Measurements from ENCODE around the gene PLCD4.
A peak's percentile ranks its signal among the peaks of the same experiment; 100 is the strongest.

PLCD4 gene

DNA sequence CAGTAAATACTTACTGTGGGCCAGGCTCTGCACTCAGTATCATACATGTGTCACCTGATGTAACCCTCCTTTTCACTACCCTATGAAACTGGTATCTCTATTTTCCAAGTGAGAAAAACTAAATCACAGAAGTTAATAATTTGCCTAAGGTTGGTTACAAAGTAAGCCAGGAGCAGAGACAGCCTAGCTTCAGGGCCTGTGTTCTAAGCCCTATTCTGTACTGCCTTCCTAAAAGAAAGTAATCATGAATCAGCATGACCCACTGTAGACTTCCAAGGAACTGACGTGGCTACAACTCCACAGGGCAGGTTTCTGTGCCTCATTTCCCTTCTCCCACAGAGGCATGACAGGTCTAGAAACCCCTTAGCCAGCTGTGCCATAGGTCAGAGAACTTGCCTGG is 37.4 kb downstream of the PLCD4 start:
- H3K4me3 ChIP-seq (ENCODE audit: low read length) = 0 out of 2 replicates have a peak overlapping the region, but pooled peaks have one; percentile 30
- no peaks in the 10 kb centered on the region for H3K27me3 ChIP-seq (ENCODE audit: low read depth, low read length)
- H4K20me1 ChIP-seq (ENCODE audit: insufficient read depth, low read length) = no peaks in the 10 kb centered on the region
- H2AFZ ChIP-seq (ENCODE audit: low read depth, low read length) = no peak overlapping the region
- peaks cover 7% of the 10 kb centered on the region; the same call in 1 of the 2 replicates for H3K79me2 ChIP-seq (ENCODE audit: low read length)
- H3K36me3 ChIP-seq (replicated peaks; ENCODE audit: low read depth, low read length) = peaks cover 50% of the 10 kb centered on the region
- peaks cover 22% of the 10 kb centered on the region for H3K4me1 ChIP-seq (ENCODE audit: low read length)
- peak overlapping the region; percentile 90 for H3K27ac ChIP-seq (ENCODE audit: low read length)
- H3K9me3 ChIP-seq (ENCODE audit: insufficient read depth, low read length) = no peaks in the 10 kb centered on the region
- no peak for TF ChIP-seq EZH2phosphoT487 (IDR thresholded peaks at IDR 0.05; ENCODE audit: low read depth)
- TF ChIP-seq CTCF (IDR thresholded peaks at IDR 0.05; ENCODE audit: low read depth, low read length) = no peak
- H3K4me2 ChIP-seq (ENCODE audit: low read length) = peak overlapping the region; percentile 68
- peak overlapping the region; percentile 46 for H3K9ac ChIP-seq (ENCODE audit: low read length)

DNA sequence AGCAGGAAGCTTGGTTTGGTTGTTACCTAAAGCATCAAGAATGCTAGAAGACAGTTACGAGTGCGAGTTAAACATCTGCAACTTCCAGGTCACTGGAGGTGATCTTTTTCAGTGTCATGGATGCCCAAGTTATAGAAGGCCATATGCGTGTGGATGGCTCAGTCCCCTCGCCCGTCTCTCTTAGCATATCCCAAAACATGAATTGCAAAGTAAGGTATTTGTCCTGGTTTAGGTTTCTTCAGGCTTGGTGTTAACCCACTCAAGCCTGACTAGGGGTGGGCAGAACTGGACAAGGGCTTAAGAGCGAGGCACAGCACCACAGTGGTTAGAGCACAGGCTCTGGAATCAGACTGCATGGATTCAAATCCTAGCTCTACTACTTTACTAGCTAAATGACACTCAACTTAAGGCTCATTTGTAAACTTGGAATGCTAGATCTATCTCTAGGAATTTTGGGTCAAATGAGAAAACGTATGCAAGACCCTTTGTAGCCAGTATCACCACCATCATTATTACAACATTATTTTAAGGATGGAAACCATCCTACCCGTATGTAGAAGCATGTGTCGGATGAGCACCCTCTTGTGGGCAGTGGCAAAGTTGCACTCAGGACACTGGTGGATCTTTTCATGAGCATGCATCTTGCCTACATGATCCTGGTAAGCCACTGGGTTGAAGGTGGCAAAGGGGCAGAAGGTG is 40.5 kb downstream of the PLCD4 start:
- TF ChIP-seq CTCF (IDR thresholded peaks at IDR 0.05; ENCODE audit: low read depth, low read length) (peak; percentile 70), EZH2phosphoT487 (IDR thresholded peaks at IDR 0.05; ENCODE audit: low read depth) (no peak)
- peaks cover 41% of the 10 kb centered on the region for H3K36me3 ChIP-seq (replicated peaks; ENCODE audit: low read depth, low read length)
- H3K9me3 ChIP-seq (ENCODE audit: insufficient read depth, low read length) = no peaks in the 10 kb centered on the region
- peaks cover 7% of the 10 kb centered on the region; the same call in 1 of the 2 replicates for H3K79me2 ChIP-seq (ENCODE audit: low read length)
- no peaks in the 10 kb centered on the region for H4K20me1 ChIP-seq (ENCODE audit: insufficient read depth, low read length)
- H3K9ac ChIP-seq (ENCODE audit: low read length) = no peak overlapping the region
- no peaks in the 10 kb centered on the region for H3K27me3 ChIP-seq (ENCODE audit: low read depth, low read length)
- no peak overlapping the region for H3K27ac ChIP-seq (ENCODE audit: low read length)
- no peak overlapping the region for H2AFZ ChIP-seq (ENCODE audit: low read depth, low read length)
- no peak overlapping the region for H3K4me3 ChIP-seq (ENCODE audit: low read length)
- H3K4me2 ChIP-seq (ENCODE audit: low read length) = no peak overlapping the region
- H3K4me1 ChIP-seq (ENCODE audit: low read length) = peaks cover 22% of the 10 kb centered on the region

DNA sequence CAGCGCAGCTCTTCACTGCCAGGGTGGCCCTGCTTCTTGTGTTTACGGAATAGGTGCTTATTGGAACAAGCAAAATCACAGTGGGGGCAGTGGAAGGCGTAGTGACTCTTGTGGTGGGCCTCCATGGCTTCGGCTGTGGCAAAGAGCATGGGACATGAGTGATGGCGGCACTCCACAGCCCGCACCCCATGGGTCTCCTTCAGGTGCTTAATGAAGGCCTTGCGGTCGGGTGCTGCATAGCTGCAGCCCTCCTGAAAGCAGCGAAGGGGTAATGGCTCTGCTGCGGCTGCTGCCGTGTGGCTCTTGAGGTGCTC is 41.0 kb downstream of the PLCD4 start:
- Histone ChIP-seq H3K4me3 (ENCODE audit: low read length) (no peak overlapping the region), H3K9me3 (ENCODE audit: insufficient read depth, low read length) (no peaks in the 10 kb centered on the region), H2AFZ (ENCODE audit: low read depth, low read length) (no peak overlapping the region), H3K4me1 (ENCODE audit: low read length) (peaks cover 22% of the 10 kb centered on the region), H3K79me2 (ENCODE audit: low read length) (peaks cover 7% of the 10 kb centered on the region; the same call in 1 of the 2 replicates), H3K27me3 (ENCODE audit: low read depth, low read length) (no peaks in the 10 kb centered on the region), H3K4me2 (ENCODE audit: low read length) (no peak overlapping the region), H3K9ac (ENCODE audit: low read length) (no peak overlapping the region), H3K27ac (ENCODE audit: low read length) (no peak overlapping the region), H4K20me1 (ENCODE audit: insufficient read depth, low read length) (no peaks in the 10 kb centered on the region), H3K36me3 (replicated peaks; ENCODE audit: low read depth, low read length) (peaks cover 38% of the 10 kb centered on the region)
- TF ChIP-seq EZH2phosphoT487 (IDR thresholded peaks at IDR 0.05; ENCODE audit: low read depth) (no peak), CTCF (IDR thresholded peaks at IDR 0.05; ENCODE audit: low read depth, low read length) (no peak)

DNA sequence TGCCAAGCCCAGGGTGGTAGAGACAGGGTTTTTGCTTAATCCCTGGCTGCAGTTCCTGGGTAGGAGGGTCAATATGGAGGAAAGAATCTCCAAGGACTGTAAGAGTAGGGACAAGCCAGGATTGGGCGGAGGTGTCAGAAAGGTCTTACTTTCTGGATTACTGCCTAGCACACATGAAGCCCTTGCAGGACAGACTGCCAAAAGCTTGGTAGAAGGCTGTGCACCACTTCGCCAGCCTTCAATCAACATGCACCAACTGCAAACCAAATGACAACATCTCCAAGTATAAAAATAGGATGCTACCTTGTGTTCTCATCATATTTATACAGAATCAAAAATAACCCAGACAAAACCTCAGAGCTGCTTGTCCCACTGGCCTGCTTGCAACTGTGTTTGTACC is 48.1 kb downstream of the PLCD4 start:
- Histone ChIP-seq H3K4me1 (ENCODE audit: low read length) (peaks cover 7% of the 10 kb centered on the region), H3K79me2 (ENCODE audit: low read length) (peaks cover 38% of the 10 kb centered on the region), H3K27ac (ENCODE audit: low read length) (no peak overlapping the region), H3K27me3 (ENCODE audit: low read depth, low read length) (no peaks in the 10 kb centered on the region), H4K20me1 (ENCODE audit: insufficient read depth, low read length) (no peaks in the 10 kb centered on the region), H3K9me3 (ENCODE audit: insufficient read depth, low read length) (no peaks in the 10 kb centered on the region), H2AFZ (ENCODE audit: low read depth, low read length) (no peak overlapping the region), H3K36me3 (replicated peaks; ENCODE audit: low read depth, low read length) (peaks cover 19% of the 10 kb centered on the region), H3K4me3 (ENCODE audit: low read length) (no peak overlapping the region), H3K4me2 (ENCODE audit: low read length) (no peak overlapping the region), H3K9ac (ENCODE audit: low read length) (no peak overlapping the region)
- TF ChIP-seq EZH2phosphoT487 (IDR thresholded peaks at IDR 0.05; ENCODE audit: low read depth) = no peak
- TF ChIP-seq CTCF (IDR thresholded peaks at IDR 0.05; ENCODE audit: low read depth, low read length) = no peak

Measured in OCI-LY3 (cell line).